Activated CD8-positive, alpha-beta T cell treated with anti-CD3 and anti-CD28 coated beads for 36 hours (primary cell): ENCODE measurements around the gene ADAMTSL4. TPM values are rescaled to one million over a fixed set of nuclear protein-coding genes. Genes with fewer than 3 reads are reported as not detected.
"Not testable (repeated sequence)": the region's sequence is repeated elsewhere in the genome, so short reads cannot be mapped to it uniquely, and the experiment has no call there.

Experiments used
- ATAC-seq: fragments of 200-7000 bp; cut with Tn5 transposase; one replicate; pipeline ENCODE4 v1.10.0; 2021; ENCODE audit warnings: mild to moderate bottlenecking, moderate library complexity
- CTCF ChIA-PET: fragments of 350-600 bp; sonication (Branson Sonifier 250); formaldehyde crosslinking; loops from one replicate; lab custom pipeline; 2021; ENCODE audit warnings: antibody characterized with exemption; lab: Charles Lee
- POLR2A ChIA-PET: fragments of 350-600 bp; sonication (Branson Sonifier 250); formaldehyde crosslinking; loops from one replicate; lab custom pipeline; 2021; ENCODE audit warnings: antibody characterized with exemption; lab: Charles Lee
- DNase-seq: peaks from one replicate; pipeline ENCODE4 v3.0.0-alpha.2; 2020
- H3K27ac Mint-ChIP-seq: one replicate; pipeline ENCODE4 v1.8.0; 2021; ENCODE audit warnings: mild to moderate bottlenecking, mixed read lengths
- H3K27me3 Mint-ChIP-seq: one replicate; pipeline ENCODE4 v1.8.0; 2021; ENCODE audit warnings: mixed read lengths
- H3K36me3 Mint-ChIP-seq: one replicate; pipeline ENCODE4 v1.8.0; 2021; ENCODE audit warnings: low read depth, mixed read lengths
- H3K4me1 Mint-ChIP-seq: one replicate; pipeline ENCODE4 v1.8.0; 2021; ENCODE audit warnings: low read depth, mixed read lengths
- H3K4me3 Mint-ChIP-seq: one replicate; pipeline ENCODE4 v1.8.0; 2021; ENCODE audit warnings: mild to moderate bottlenecking, moderate library complexity, mixed read lengths
- H3K9me3 Mint-ChIP-seq: one replicate; pipeline ENCODE4 v1.8.0; 2021; ENCODE audit warnings: mixed read lengths
- CTCF ChIP-seq: fragments of 200-600 bp; IDR thresholded peaks from one replicate; pipeline ENCODE4 v1.8.0; 2022; ENCODE audit warnings: antibody characterized with exemption, mild to moderate bottlenecking
- intact Hi-C: fragments of 100-400 bp; cut with micrococcal nuclease; formaldehyde crosslinking; loops from one replicate; pipeline ENCODE4 v1.10.0; 2022
- total RNA-seq, 2 experiments: library from RNA; stranded (reverse); gene quantifications; one replicate each; pipeline ENCODE4 v1.2.3, GENCODE V29; 2021

The ADAMTSL4 gene
- total RNA-seq, 2 experiments from 2014 or later = 0.11 to 0.20 TPM

- Mint-ChIP-seq H3K9me3 (no peaks in the 10 kb centered on the region), H3K4me3 (peak overlapping the region; percentile 88), H3K27ac (peak overlapping the region; percentile 99), H3K4me1 (peaks cover 68% of the 10 kb centered on the region), H3K27me3 (no peaks in the 10 kb centered on the region), H3K36me3 (peaks cover 9% of the 10 kb centered on the region)
- ChIA-PET POLR2A (interaction anchor here (0.6 to 24.5 kb wide), 5 partner anchors 12 to 190 kb away, joined by 3 to 678 read pairs (median 5); partner anchors contain the start of genes ENSA, MCL1 and TARS2), CTCF (interaction anchor here (7.1 to 11.2 kb wide), 3 partner anchors 11 to 56 kb away, joined by 45 to 324 read pairs (median 237); partner anchors contain the start of genes ADAMTSL4, ENSA and MCL1)
- intact Hi-C loops = loop anchor here (10.0 kb wide), 1 partner anchor 130 kb away; the partner anchor contains the start of gene GOLPH3L
- peak; percentile 61 for DNase-seq
- no peak for TF ChIP-seq CTCF
- ATAC-seq = no peak
Measured at GRCh38 chr1:150564051-150564991, 15.1 kb downstream of the ADAMTSL4 start.

DNA sequence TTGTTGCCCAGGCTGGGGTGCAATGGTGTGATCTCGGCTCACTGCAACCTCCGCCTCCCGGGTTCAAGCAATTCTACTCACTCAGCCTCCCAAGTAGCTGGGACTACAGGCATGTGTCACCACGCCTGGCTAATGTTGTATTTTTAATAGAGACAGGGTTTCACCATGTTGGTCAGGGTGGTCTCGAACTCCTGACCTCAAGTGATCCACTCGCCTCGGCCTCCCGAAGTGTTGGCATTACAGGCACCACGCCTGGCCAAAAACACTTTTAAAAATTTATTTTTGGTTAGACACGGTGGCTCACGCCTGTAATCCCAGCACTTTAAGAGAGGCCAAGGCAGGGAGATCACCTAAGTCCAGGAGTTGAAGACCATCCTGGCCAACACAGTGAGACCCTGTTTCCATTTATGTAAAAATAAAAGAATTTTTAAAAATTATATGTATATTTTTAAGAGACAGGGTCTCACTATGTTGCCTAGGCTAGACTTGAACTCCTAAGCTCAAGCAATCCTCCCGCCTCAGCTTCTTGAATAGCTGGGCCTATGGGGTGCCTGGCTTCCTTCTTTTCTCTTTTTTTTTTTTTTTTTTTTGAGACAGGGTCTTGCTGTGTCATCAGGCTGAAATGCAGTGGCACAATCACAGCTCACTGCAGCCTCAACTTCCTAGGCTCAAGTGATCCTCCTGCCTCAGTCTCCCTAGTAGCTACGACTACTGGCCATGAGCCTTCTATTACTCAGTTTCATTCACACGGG is 16.2 kb downstream of the ADAMTSL4 start:
- Mint-ChIP-seq H3K27ac (peak overlapping the region; percentile 99), H3K4me1 (peaks cover 74% of the 10 kb centered on the region), H3K36me3 (peaks cover 18% of the 10 kb centered on the region)
- ChIA-PET CTCF (interaction anchor here (0.8 to 11.2 kb wide), 4 partner anchors 10 to 220 kb away, joined by 3 to 324 read pairs (median 140); partner anchors contain the start of genes ENSA and MCL1), POLR2A (interaction anchor here (0.6 to 24.5 kb wide), 3 partner anchors 11 to 189 kb away, joined by 3 to 678 read pairs (median 542); partner anchors contain the start of genes ENSA and MCL1)
- intact Hi-C loops = loop anchor here (10.0 kb wide), 1 partner anchor 129 kb away; the partner anchor contains the start of gene GOLPH3L
- not testable (repeated sequence) for ATAC-seq, DNase-seq, H3K27me3 Mint-ChIP-seq, H3K9me3 Mint-ChIP-seq, H3K4me3 Mint-ChIP-seq

DNA sequence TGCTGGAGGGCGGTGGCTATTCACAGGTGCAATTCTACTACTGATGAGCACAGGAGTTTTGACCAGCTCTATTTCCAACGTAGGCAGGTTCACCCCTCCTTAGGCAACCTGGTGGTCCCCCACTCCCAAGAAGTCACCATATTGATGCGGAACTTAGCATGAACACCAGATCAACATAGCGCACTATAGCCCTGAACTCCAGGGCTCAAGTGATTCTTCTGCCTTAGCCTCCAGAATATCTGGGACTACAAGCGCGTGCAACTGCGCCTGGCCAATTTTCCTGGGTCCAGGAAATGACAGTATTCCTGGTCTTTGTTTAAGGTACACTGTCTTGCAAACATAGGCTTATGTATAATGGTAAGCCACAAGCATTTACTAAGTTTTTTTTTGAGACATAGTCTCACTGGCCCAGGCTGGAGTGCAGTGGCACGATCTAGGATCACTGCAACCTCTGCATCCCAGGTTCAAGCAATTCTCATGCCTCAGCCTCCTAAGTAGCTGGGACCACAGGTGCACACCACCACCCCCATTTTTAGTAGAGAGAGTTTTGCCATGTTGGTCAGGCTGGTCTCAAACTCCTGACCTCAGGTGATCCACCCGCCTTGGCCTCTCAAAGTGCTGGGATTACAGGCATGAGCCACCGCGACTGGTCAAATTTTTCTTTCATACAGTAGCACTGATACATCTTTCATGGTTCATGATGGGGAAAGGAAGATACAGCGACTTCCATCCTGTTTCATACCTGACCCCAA is 17.6 kb downstream of the ADAMTSL4 start:
- Mint-ChIP-seq H3K36me3 (peaks cover 29% of the 10 kb centered on the region), H3K27me3 (no peaks in the 10 kb centered on the region), H3K4me1 (peaks cover 79% of the 10 kb centered on the region), H3K27ac (peak overlapping the region; percentile 97), H3K4me3 (peak overlapping the region; percentile 62), H3K9me3 (no peaks in the 10 kb centered on the region)
- ChIA-PET CTCF (interaction anchor here (0.8 to 11.2 kb wide), 3 partner anchors 11 to 219 kb away, joined by 3 to 324 read pairs (median 42); partner anchors contain the start of genes ENSA and MCL1), POLR2A (interaction anchor here (0.7 to 24.5 kb wide), 3 partner anchors 9 to 51 kb away, joined by 3 to 678 read pairs (median 542); partner anchors contain the start of genes ENSA, FALEC and MCL1)
- no peak for ATAC-seq
- no peak for DNase-seq
- no peak for TF ChIP-seq CTCF
- intact Hi-C loops = loop anchor here (10.0 kb wide), 1 partner anchor 128 kb away; the partner anchor contains the start of gene GOLPH3L

DNA sequence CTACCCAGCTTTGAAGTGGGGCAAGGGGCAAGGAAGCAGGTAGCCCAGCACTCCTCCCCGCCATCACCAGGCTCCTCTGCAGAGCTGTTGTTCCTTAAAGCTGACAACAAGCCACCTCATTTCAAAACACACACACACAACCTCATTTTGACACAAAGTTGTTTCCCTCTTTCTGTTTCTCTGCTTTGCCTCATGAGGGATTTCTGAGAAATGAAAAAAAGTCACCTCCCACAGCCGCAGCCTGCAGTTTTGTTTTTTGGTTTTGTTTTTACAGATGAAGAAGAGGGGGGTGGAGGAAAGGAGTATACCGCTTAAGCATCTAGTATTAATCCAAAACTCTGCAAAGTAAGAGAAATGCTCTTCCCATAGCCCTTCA is 18.1 kb downstream of the ADAMTSL4 start:
- POLR2A ChIA-PET = interaction anchor here (0.7 to 24.5 kb wide), 7 partner anchors 9 to 323 kb away, joined by 3 to 678 read pairs (median 5); partner anchors contain the start of genes ENSA, FALEC, GOLPH3L and MCL1
- Mint-ChIP-seq H3K27me3 (no peaks in the 10 kb centered on the region), H3K27ac (peak overlapping the region; percentile 97), H3K9me3 (no peaks in the 10 kb centered on the region), H3K4me3 (peak overlapping the region; percentile 62), H3K4me1 (peaks cover 82% of the 10 kb centered on the region), H3K36me3 (peaks cover 32% of the 10 kb centered on the region)
- CTCF ChIA-PET = interaction anchor here (4.1 to 15.9 kb wide), 3 partner anchors 6 to 53 kb away, joined by 42 to 324 read pairs (median 237); partner anchors contain the start of genes ENSA and MCL1
- ATAC-seq (peak; percentile 35), DNase-seq (peak; percentile 85)
- TF ChIP-seq CTCF = no peak
- intact Hi-C loops = loop anchor here (10.0 kb wide), 1 partner anchor 127 kb away; the partner anchor contains the start of gene GOLPH3L
